Measurements from ENCODE around the gene CENPN. TPM values are rescaled to one million over a fixed set of nuclear protein-coding genes. Genes with fewer than 3 reads are reported as not detected.

Gene CENPN
- total RNA-seq, 6 experiments from 2014 or later, result 32.3 to 52.3 (median 50.8) TPM

DNA sequence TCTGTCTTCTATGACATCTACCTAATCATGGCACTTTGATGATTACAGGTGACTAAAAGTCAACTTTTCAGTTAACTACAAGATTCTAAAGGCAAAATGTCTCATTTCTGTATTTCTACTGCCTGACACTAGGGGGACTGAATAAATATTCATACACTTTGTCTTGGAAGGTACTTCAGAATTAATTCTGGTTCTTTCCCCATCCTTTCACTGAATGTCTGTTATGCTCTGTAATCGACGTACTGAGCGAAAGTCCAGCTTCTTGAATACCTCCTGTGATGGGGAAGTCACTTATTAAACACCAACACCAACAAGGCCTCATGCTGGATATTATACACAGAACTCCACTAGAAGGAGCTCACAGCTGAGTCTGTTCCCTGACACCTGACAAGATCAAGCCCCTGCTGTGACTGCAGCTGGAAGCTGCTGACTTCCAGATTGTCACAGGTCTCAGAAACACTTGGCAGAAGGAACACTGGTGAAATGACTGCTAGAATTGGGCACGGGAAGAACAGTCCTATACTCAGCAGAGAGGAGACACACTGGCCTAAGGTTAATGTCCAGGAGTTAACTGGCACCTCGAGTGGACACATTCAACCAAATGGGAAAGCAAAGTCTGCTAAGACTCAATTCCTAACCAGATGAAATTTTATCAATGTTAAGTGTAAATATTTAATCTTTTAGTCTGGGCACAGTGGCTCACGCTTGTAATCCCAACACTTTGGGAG is 32.2 kb upstream of the CENPN start:
- Mint-ChIP-seq H3K36me3 (ENCODE audit: low read depth) (peaks cover 24% of the 10 kb centered on the region), H3K4me1 (ENCODE audit: low read depth) (peaks cover 37% of the 10 kb centered on the region), H3K27ac (peak overlapping the region; percentile 36; the same call in 1 of the 2 replicates), H3K27me3 (ENCODE audit: insufficient read depth) (no peaks in the 10 kb centered on the region; the same call in 1 of the 2 replicates), H3K9me3 (no peaks in the 10 kb centered on the region), H3K4me3 (no peak overlapping the region)
- no peak for DNase-seq
- TF ChIP-seq, protein P1, sequence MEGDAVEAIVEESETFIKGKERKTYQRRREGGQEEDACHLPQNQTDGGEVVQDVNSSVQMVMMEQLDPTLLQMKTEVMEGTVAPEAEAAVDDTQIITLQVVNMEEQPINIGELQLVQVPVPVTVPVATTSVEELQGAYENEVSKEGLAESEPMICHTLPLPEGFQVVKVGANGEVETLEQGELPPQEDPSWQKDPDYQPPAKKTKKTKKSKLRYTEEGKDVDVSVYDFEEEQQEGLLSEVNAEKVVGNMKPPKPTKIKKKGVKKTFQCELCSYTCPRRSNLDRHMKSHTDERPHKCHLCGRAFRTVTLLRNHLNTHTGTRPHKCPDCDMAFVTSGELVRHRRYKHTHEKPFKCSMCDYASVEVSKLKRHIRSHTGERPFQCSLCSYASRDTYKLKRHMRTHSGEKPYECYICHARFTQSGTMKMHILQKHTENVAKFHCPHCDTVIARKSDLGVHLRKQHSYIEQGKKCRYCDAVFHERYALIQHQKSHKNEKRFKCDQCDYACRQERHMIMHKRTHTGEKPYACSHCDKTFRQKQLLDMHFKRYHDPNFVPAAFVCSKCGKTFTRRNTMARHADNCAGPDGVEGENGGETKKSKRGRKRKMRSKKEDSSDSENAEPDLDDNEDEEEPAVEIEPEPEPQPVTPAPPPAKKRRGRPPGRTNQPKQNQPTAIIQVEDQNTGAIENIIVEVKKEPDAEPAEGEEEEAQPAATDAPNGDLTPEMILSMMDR (IDR thresholded peaks at IDR 0.05), result peak; percentile 78

DNA sequence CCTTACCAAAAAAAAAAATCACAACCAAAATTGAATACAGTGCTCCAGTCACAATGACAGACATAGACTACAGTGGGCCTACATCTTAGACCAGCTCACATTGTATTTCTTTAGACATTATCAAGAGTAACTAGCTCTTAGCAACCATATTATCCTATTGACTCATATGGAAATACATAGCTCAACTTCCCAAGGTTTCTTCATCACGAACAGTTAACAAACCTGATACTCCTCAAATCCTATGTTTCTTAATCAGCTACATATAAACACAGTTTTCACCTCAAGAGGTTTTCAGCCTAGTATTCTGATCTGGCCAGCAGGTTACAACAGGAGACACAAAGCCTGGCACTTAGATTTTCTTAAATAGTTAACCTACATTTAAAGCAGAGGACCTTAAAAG is 30.1 kb upstream of the CENPN start:
- TF ChIP-seq, protein P1 (IDR thresholded peaks at IDR 0.05), result no peak
- DNase-seq, result no peak
- Mint-ChIP-seq H3K4me1 (ENCODE audit: low read depth) (peaks cover 38% of the 10 kb centered on the region), H3K9me3 (no peaks in the 10 kb centered on the region), H3K27ac (peak overlapping the region; percentile 50), H3K36me3 (ENCODE audit: low read depth) (peaks cover 32% of the 10 kb centered on the region), H3K4me3 (no peak overlapping the region), H3K27me3 (ENCODE audit: insufficient read depth) (no peaks in the 10 kb centered on the region)

DNA sequence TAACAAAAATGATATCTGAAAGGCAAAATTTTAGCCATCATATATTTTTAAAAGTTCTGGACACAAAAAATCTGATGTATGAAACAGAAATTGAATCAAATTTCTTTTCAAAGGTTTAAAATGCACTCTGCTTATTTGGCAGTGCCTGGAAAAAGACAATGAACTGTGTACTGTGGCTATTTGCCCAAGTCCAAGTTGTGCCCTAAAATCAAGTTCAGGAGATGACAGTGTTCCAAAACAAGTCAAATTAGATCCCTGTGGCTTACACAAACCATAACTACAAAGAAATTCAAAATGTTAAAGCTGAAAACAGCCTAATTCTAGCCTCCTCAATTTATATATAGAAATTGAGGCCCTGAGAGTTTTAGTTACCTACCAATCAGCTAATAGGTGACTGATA is 25.9 kb upstream of the CENPN start:
- Mint-ChIP-seq H3K27me3 (ENCODE audit: insufficient read depth) (no peaks in the 10 kb centered on the region), H3K4me3 (no peak overlapping the region), H3K4me1 (ENCODE audit: low read depth) (peaks cover 30% of the 10 kb centered on the region), H3K27ac (no peak overlapping the region), H3K9me3 (no peaks in the 10 kb centered on the region), H3K36me3 (ENCODE audit: low read depth) (peaks cover 27% of the 10 kb centered on the region)
- no peak for DNase-seq
- TF ChIP-seq, protein P1 (IDR thresholded peaks at IDR 0.05), result no peak

DNA sequence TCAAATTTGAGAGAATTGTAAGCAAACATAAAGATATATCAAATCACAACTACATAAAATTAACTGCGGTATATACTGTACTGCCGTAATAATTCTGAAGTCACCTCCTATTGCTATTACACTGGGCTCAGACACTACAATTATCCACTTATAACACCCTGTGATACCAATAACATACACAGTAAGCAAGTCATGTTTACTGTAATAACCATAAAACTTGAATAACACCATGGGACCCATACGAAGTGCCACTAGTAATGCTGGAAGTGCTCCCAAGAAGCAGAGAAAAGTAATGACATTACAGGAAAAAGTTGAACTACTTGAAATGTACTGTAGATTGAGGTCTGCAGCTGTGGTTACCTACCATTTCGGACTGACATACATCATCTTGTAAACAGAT is 24.4 kb upstream of the CENPN start:
- TF ChIP-seq, protein P1 (IDR thresholded peaks at IDR 0.05), result no peak
- Mint-ChIP-seq H3K4me3 (no peak overlapping the region), H3K27me3 (ENCODE audit: insufficient read depth) (no peaks in the 10 kb centered on the region), H3K4me1 (ENCODE audit: low read depth) (peaks cover 29% of the 10 kb centered on the region), H3K9me3 (no peaks in the 10 kb centered on the region), H3K36me3 (ENCODE audit: low read depth) (peaks cover 19% of the 10 kb centered on the region), H3K27ac (no peak overlapping the region)
- DNase-seq, result no peak

DNA sequence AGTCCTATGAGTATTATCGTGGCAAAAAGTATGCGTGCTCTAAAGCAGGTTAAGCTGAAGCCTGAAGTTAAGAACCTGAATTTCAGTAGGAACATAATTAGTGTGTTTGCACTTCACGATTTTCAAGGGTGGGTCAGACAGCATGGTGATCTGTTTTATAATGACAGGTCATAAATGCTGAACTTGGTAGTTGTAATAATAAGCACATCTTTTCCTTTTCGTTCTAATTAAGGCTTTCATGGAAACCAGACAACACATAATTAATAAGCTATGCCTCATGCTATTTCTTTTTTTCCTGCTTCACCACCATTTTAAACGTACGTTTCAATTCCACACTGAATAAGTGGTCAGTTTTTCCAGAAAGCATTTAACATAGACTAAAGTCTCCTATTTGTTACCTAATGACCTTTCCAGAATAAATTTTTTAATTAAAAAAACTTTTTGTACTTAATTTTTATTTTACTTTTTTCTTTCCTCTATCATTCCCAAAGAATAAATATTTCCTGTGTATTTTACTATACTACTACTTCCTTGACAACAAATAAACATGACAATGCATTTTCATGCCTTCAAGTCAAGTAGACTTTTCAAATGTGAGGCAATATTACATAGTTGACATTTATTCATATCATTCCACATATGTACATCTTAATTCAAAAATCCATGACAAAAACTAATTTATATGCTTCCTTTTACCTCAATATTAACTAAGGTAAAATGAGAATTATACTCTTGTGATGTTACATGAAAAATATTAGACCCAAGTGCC is 22.7 kb upstream of the CENPN start:
- Mint-ChIP-seq H3K27me3 (ENCODE audit: insufficient read depth) (no peaks in the 10 kb centered on the region), H3K4me3 (no peak overlapping the region), H3K36me3 (ENCODE audit: low read depth) (peaks cover 8% of the 10 kb centered on the region), H3K4me1 (ENCODE audit: low read depth) (peaks cover 26% of the 10 kb centered on the region), H3K9me3 (no peaks in the 10 kb centered on the region), H3K27ac (peak overlapping the region; percentile 38; the same call in 1 of the 2 replicates)
- TF ChIP-seq, protein P1 (IDR thresholded peaks at IDR 0.05), result no peak
- no peak for DNase-seq

All from HFFc6 (cell line).